Liver (tissue), 9 donors: Measurements from ENCODE around the gene MRAP. TPM values are rescaled to one million over a fixed set of nuclear protein-coding genes. Genes with fewer than 3 reads are reported as not detected.

Experiments
- DNase-seq: peaks from one replicate; pipeline ENCODE4 v3.0.0-alpha.2; 2017; ENCODE audit warnings: low spot score
- H3K27ac ChIP-seq, 2 donors: one replicate each; pipeline ENCODE4 v1.7.0; 2013; ENCODE audit warnings: inconsistent platforms in 2 of 2, low read length in 2 of 2, control low read depth in 1 of 2, low read depth in 1 of 2, mild to moderate bottlenecking in 1 of 2
- H3K27me3 ChIP-seq, 4 donors: one replicate each; pipeline versions ENCODE4 v1.6.1 to v1.7.0; 2013; ENCODE audit warnings: low read length in 3 of 4, inconsistent platforms in 1 of 4, mild to moderate bottlenecking in 1 of 4, moderate library complexity in 1 of 4; ENCODE audit not compliant: control insufficient read depth in 4 of 4, insufficient read depth in 4 of 4
- H3K36me3 ChIP-seq, 4 donors: one replicate each; pipeline versions ENCODE4 v1.6.1 to v1.7.0; 2013; ENCODE audit warnings: low read length in 3 of 4, mild to moderate bottlenecking in 3 of 4, low read depth in 1 of 4, moderate library complexity in 1 of 4; ENCODE audit not compliant: control insufficient read depth in 4 of 4, insufficient read depth in 3 of 4
- H3K4me1 ChIP-seq, 4 donors: one replicate each; pipeline versions ENCODE4 v1.6.1 to v1.7.0; 2013; ENCODE audit warnings: low read length in 3 of 4, mild to moderate bottlenecking in 3 of 4, moderate library complexity in 1 of 4; ENCODE audit not compliant: control insufficient read depth in 4 of 4, insufficient read depth in 4 of 4
- H3K4me3 ChIP-seq, 3 donors: one replicate each; pipeline versions ENCODE4 v1.6.1 to v1.7.0; 2013; ENCODE audit warnings: low read length in 3 of 3, control low read depth in 1 of 3, low read depth in 1 of 3, mild to moderate bottlenecking in 1 of 3
- H3K9ac ChIP-seq, 2 donors: one replicate each; pipeline ENCODE4 v1.7.0; 2013; ENCODE audit warnings: low read length in 2 of 2, mild to moderate bottlenecking in 2 of 2, moderate library complexity in 2 of 2, control low read depth in 1 of 2, low read depth in 1 of 2
- H3K9me3 ChIP-seq, 4 donors: one replicate each; pipeline versions ENCODE4 v1.6.1 to v1.7.0; 2013; ENCODE audit warnings: low read length in 3 of 4; ENCODE audit not compliant: control insufficient read depth in 4 of 4
- ATF3 ChIP-seq: IDR thresholded peaks from 2 replicates; pipeline ENCODE4 v1.6.1; 2016; ENCODE audit warnings: antibody characterized with exemption
- EGR1 ChIP-seq, 2 donors: IDR thresholded peaks; 2 replicates each; pipeline ENCODE4 v1.6.1; 2016 to 2018; ENCODE audit warnings: antibody characterized with exemption in 2 of 2, low read depth in 2 of 2
- FOXA1 ChIP-seq: IDR thresholded peaks from 2 replicates; pipeline ENCODE4 v1.6.1; 2016; ENCODE audit warnings: antibody characterized with exemption
- FOXA2 ChIP-seq: IDR thresholded peaks from 2 replicates; pipeline ENCODE4 v1.6.1; 2016; ENCODE audit warnings: antibody characterized with exemption
- GABPA ChIP-seq, 2 donors: IDR thresholded peaks in 1 of 2; conservative IDR thresholded peaks in 1 of 2; 2 replicates each; pipeline ENCODE4 v1.6.1; 2016; ENCODE audit warnings: antibody characterized with exemption in 2 of 2, mild to moderate bottlenecking in 1 of 2, moderate library complexity in 1 of 2
- HNF4A ChIP-seq, 2 donors: conservative IDR thresholded peaks; 2 replicates each; pipeline ENCODE4 v1.6.1; 2016; ENCODE audit warnings: antibody characterized with exemption in 2 of 2, mild to moderate bottlenecking in 2 of 2
- HNF4G ChIP-seq: IDR thresholded peaks from 2 replicates; pipeline ENCODE4 v1.6.1; 2016; ENCODE audit warnings: antibody characterized with exemption
- JUND ChIP-seq, 2 donors: IDR thresholded peaks; 2 replicates each; pipeline ENCODE4 v1.6.1; 2016; ENCODE audit warnings: antibody characterized with exemption in 2 of 2
- MAX ChIP-seq: IDR thresholded peaks from 2 replicates; pipeline ENCODE4 v1.6.1; 2016; ENCODE audit warnings: antibody characterized with exemption
- NR2F2 ChIP-seq: IDR thresholded peaks from 2 replicates; pipeline ENCODE4 v1.6.1; 2016; ENCODE audit warnings: antibody characterized with exemption
- RAD21 ChIP-seq, 2 donors: IDR thresholded peaks; 2 replicates each; pipeline ENCODE4 v1.6.1; 2016; ENCODE audit warnings: antibody characterized with exemption in 2 of 2, mild to moderate bottlenecking in 2 of 2
- REST ChIP-seq: IDR thresholded peaks from 2 replicates; pipeline ENCODE4 v1.6.1; 2016; ENCODE audit warnings: antibody characterized with exemption, mild to moderate bottlenecking
- RXRA ChIP-seq, 2 donors: IDR thresholded peaks; 2 replicates each; pipeline ENCODE4 v1.6.1; 2017 to 2018; ENCODE audit warnings: antibody characterized with exemption in 2 of 2, mild to moderate bottlenecking in 1 of 2
- SP1 ChIP-seq: IDR thresholded peaks from 2 replicates; pipeline ENCODE4 v1.6.1; 2018; ENCODE audit warnings: antibody characterized with exemption, mild to moderate bottlenecking
- TAF1 ChIP-seq: conservative IDR thresholded peaks from 2 replicates; pipeline ENCODE4 v1.6.1; 2016; ENCODE audit warnings: antibody characterized with exemption, mild to moderate bottlenecking
- YY1 ChIP-seq: IDR thresholded peaks from 2 replicates; pipeline ENCODE4 v1.6.1; 2016; ENCODE audit warnings: antibody characterized with exemption, mild to moderate bottlenecking
- WGBS: extraction: QIAGEN DNeasy Blood & Tissue Kit; methylation state at CpG from one replicate; pipeline ENCODE4 v1.1.7; 2013; 5-methylcytosine and 5-hydroxymethylcytosine counted together
- polyA plus RNA-seq, 2 donors: library from polyadenylated mRNA; stranded (reverse) in 1 of 2; unstranded in 1 of 2; fragments of 200-250 nt in 1 of 2; fragments of >200 nt in 1 of 2; fragmentation: Nextera tagmentation in 1 of 2; extraction: Ambion mirVana in 1 of 2; gene quantifications; one replicate each; pipeline versions ENCODE4 v1.2.1 to v1.2.3, GENCODE V29; 2013 to 2015
- total RNA-seq, 2 donors: library from RNA; depleted of rRNA; stranded (reverse); fragments of >200 nt; gene quantifications; one replicate each; pipeline ENCODE4 v1.2.3, GENCODE V29; 2014
- TF ChIP-seq, protein P1 (sequence below): fragments of 150-350 bp; IDR thresholded peaks from 2 replicates; pipeline ENCODE4 v1.5.1; 2017; ENCODE audit warnings: improper control_type of control experiment, low read depth, low read length; ENCODE audit not compliant: missing input control
- donor health status: healthy.
- donor health status: healthy.
- donor health status: healthy.
- donor health status: healthy.
- donor health status: healthy.

MRAP gene
- total and polyA plus RNA-seq, 4 donors = 0.17 to 0.79 TPM; not detected in 2

DNA sequence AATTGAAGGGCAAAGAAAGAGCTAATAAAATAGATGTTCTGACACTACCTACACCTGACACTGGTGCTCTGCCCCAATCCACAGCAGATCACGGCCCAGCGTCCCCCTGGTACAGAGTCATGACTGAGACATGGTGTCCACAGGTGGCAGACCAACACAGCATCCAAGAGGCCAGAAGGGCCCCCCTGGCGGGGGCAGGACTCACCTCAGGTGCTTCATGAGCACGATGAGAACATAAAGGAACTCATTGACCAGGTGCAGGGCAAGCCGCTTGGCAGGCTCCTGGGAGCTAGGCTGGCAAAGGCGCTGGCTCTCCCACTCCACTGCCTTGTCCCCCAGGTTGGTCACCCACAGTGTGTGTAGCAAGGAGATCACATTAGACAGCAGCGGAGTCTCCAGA, 20.4 kb downstream of the MRAP start (continued):
- TF ChIP-seq GABPA (IDR thresholded peaks at IDR 0.05 in 1 of 2, conservative IDR thresholded peaks at IDR 0.05 in 1 of 2) = no peak
- TF ChIP-seq JUND (IDR thresholded peaks at IDR 0.05) = no peak
- no peak for TF ChIP-seq NR2F2
- TF ChIP-seq RAD21 (IDR thresholded peaks at IDR 0.05) = no peak
- no peak for TF ChIP-seq FOXA1

- peaks cover 28 to 92% (median 60%) of the 10 kb centered on the region in 4 donors for H3K36me3 ChIP-seq
- 93% methylated on average over 6 of the region's 6 CpGs for WGBS
- no peaks in the 10 kb centered on the region for H3K4me1 ChIP-seq
- no peak overlapping the region for H3K27ac ChIP-seq
- no peak overlapping the region for H3K9ac ChIP-seq
- H3K9me3 ChIP-seq = no peaks in the 10 kb centered on the region
- no peak for DNase-seq
- TF ChIP-seq NR2F2 (no peak), JUND (IDR thresholded peaks at IDR 0.05) (no peak), RXRA (IDR thresholded peaks at IDR 0.05) (no peak), GABPA (IDR thresholded peaks at IDR 0.05 in 1 of 2, conservative IDR thresholded peaks at IDR 0.05 in 1 of 2) (no peak), HNF4A (conservative IDR thresholded peaks at IDR 0.05) (no peak), TAF1 (no peak), SP1 (no peak), RAD21 (IDR thresholded peaks at IDR 0.05) (no peak), ATF3 (no peak), EGR1 (IDR thresholded peaks at IDR 0.05; ENCODE audit: low read depth in 2 of 2) (no peak), MAX (no peak), FOXA2 (no peak)
- TF ChIP-seq, protein P1, sequence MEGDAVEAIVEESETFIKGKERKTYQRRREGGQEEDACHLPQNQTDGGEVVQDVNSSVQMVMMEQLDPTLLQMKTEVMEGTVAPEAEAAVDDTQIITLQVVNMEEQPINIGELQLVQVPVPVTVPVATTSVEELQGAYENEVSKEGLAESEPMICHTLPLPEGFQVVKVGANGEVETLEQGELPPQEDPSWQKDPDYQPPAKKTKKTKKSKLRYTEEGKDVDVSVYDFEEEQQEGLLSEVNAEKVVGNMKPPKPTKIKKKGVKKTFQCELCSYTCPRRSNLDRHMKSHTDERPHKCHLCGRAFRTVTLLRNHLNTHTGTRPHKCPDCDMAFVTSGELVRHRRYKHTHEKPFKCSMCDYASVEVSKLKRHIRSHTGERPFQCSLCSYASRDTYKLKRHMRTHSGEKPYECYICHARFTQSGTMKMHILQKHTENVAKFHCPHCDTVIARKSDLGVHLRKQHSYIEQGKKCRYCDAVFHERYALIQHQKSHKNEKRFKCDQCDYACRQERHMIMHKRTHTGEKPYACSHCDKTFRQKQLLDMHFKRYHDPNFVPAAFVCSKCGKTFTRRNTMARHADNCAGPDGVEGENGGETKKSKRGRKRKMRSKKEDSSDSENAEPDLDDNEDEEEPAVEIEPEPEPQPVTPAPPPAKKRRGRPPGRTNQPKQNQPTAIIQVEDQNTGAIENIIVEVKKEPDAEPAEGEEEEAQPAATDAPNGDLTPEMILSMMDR = no peak
- H3K27me3 ChIP-seq = no peaks in the 10 kb centered on the region
- no peak overlapping the region for H3K4me3 ChIP-seq
Measured at GRCh38 chr21:32320059-32320458, 21.4 kb downstream of the MRAP start.

DNA sequence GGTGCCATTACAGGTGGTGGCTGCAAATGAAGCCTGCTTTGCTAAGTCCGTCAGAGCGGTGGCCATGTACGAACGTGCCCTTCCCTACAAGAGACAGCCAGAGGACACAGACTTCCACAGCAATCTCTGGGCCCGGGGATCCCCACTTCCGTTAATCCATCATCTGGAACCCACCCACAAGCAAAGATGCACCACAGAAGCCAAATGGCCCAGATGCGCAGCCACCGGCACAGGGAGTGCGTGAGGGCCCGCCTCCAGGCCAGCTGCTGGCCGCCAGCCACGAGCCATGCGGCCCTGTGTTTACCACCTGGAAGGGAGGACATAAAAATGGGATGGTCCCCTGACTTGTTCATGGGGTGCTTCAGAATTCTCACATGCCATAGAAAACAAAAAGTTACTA, 22.1 kb downstream of the MRAP start:
- Histone ChIP-seq H3K27ac (no peak overlapping the region), H3K9ac (no peak overlapping the region), H3K27me3 (no peaks in the 10 kb centered on the region), H3K4me1 (no peaks in the 10 kb centered on the region), H3K4me3 (no peak overlapping the region), H3K9me3 (no peaks in the 10 kb centered on the region), H3K36me3 (peaks cover 28 to 95% (median 62%) of the 10 kb centered on the region in 4 donors)
- TF ChIP-seq GABPA (IDR thresholded peaks at IDR 0.05 in 1 of 2, conservative IDR thresholded peaks at IDR 0.05 in 1 of 2) (no peak), TAF1 (no peak), MAX (no peak)
- DNase-seq = no peak
- 96% methylated on average over 13 of the region's 13 CpGs for WGBS

GRCh38 chr21:32321480-32321879, 22.8 kb downstream of the MRAP start:
- Histone ChIP-seq H3K9ac (no peak overlapping the region), H3K27ac (no peak overlapping the region), H3K4me1 (no peaks in the 10 kb centered on the region), H3K9me3 (no peaks in the 10 kb centered on the region), H3K4me3 (no peak overlapping the region), H3K36me3 (peaks cover 28 to 94% (median 60%) of the 10 kb centered on the region in 4 donors), H3K27me3 (no peaks in the 10 kb centered on the region)
- no peak for DNase-seq
- WGBS = 97% methylated on average over 13 of the region's 13 CpGs
- TF ChIP-seq GABPA (IDR thresholded peaks at IDR 0.05 in 1 of 2, conservative IDR thresholded peaks at IDR 0.05 in 1 of 2) = no peak
- TF ChIP-seq SP1 = no peak
- TF ChIP-seq TAF1 = no peak
- no peak for TF ChIP-seq NR2F2
- no peak for TF ChIP-seq FOXA2
- TF ChIP-seq EGR1 (IDR thresholded peaks at IDR 0.05; ENCODE audit: low read depth in 2 of 2) = no peak
- no peak for TF ChIP-seq RAD21 (IDR thresholded peaks at IDR 0.05)
- TF ChIP-seq REST = no peak
- no peak for TF ChIP-seq HNF4A (conservative IDR thresholded peaks at IDR 0.05)
- no peak for TF ChIP-seq YY1
- no peak for TF ChIP-seq HNF4G
- no peak for TF ChIP-seq JUND (IDR thresholded peaks at IDR 0.05)
- TF ChIP-seq MAX = no peak
